Natural killer cell (primary cell): ENCODE data around the gene APCDD1L. TPM values are rescaled to one million over a fixed set of nuclear protein-coding genes. Genes with fewer than 3 reads are reported as not detected.

ENCODE experiments used
- ATAC-seq, 3 donors: fragments of 150-1000 bp in 2 of 3; fragments of 200-7000 bp in 1 of 3; cut with Tn5 transposase; 1 replicate in 1 of 3; 2 replicates in 2 of 3; pipeline ENCODE4 v1.10.0; 2021; ENCODE audit warnings: mild to moderate bottlenecking in 2 of 3, moderate library complexity in 2 of 3
- DNase-seq, 2 donors: peaks; one replicate each; pipeline versions ENCODE4 v3.0.0 to v3.0.0-alpha.2; 2013 to 2021; ENCODE audit warnings: mixed read lengths in 1 of 2
- H3K27ac ChIP-seq: one replicate; pipeline ENCODE4 v1.5.1; 2013; ENCODE audit warnings: mild to moderate bottlenecking, low read length
- H3K27me3 ChIP-seq: one replicate; pipeline ENCODE4 v1.6.1; 2013; ENCODE audit warnings: low read length; ENCODE audit not compliant: control insufficient read depth, insufficient read depth
- H3K36me3 ChIP-seq: one replicate; pipeline ENCODE4 v1.6.1; 2013; ENCODE audit warnings: low read length; ENCODE audit not compliant: control insufficient read depth, insufficient read depth
- H3K4me1 ChIP-seq: one replicate; pipeline ENCODE4 v1.6.1; 2013; ENCODE audit warnings: low read length; ENCODE audit not compliant: control insufficient read depth, insufficient read depth
- H3K4me3 ChIP-seq: one replicate; pipeline ENCODE4 v1.5.1; 2013; ENCODE audit warnings: low read length
- H3K9me3 ChIP-seq: one replicate; pipeline ENCODE4 v1.6.1; 2013; ENCODE audit warnings: low read length; ENCODE audit not compliant: control insufficient read depth, insufficient read depth
- H3K27ac Mint-ChIP-seq, 2 donors: one replicate each; pipeline ENCODE4 v1.8.0; 2022; ENCODE audit warnings: mild to moderate bottlenecking in 2 of 2, mixed read lengths in 2 of 2, moderate library complexity in 1 of 2
- H3K27me3 Mint-ChIP-seq, 2 donors: one replicate each; pipeline ENCODE4 v1.8.0; 2022; ENCODE audit warnings: low read depth in 2 of 2, mixed read lengths in 2 of 2
- H3K36me3 Mint-ChIP-seq: one replicate; pipeline ENCODE4 v1.8.0; 2022; ENCODE audit warnings: mixed read lengths
- H3K4me1 Mint-ChIP-seq, 2 donors: one replicate each; pipeline ENCODE4 v1.8.0; 2022; ENCODE audit warnings: mixed read lengths in 2 of 2
- H3K4me3 Mint-ChIP-seq: one replicate; pipeline ENCODE4 v1.8.0; 2022; ENCODE audit warnings: mild to moderate bottlenecking, moderate library complexity, mixed read lengths
- H3K9me3 Mint-ChIP-seq, 2 donors: one replicate each; pipeline ENCODE4 v1.8.0; 2022; ENCODE audit warnings: mixed read lengths in 2 of 2
- CTCF ChIP-seq: fragments of 200-600 bp; IDR thresholded peaks from one replicate; pipeline ENCODE4 v1.8.0; 2022; ENCODE audit warnings: antibody characterized with exemption
- WGBS: methylation state at CpG from one replicate; pipeline ENCODE4 v1.1.7; 2013; ENCODE audit warnings: missing lambda C conversion rate; ENCODE audit not compliant: insufficient coverage; 5-methylcytosine and 5-hydroxymethylcytosine counted together
- intact Hi-C: fragments of 100-400 bp; cut with micrococcal nuclease; formaldehyde crosslinking; loops from one replicate; pipeline ENCODE4 v1.14.2; 2022
- total RNA-seq, 4 donors: library from RNA; stranded (reverse); fragments of 120-200 nt in 1 of 4; gene quantifications; one replicate each; pipeline versions ENCODE4 v1.2.3 to v1.2.4, GENCODE V29; 2013 to 2022

Gene APCDD1L
- total RNA-seq, 3 donors from 2014 or later (not counting 1 experiment from before 2014, with no cell fraction given): not detected

- no peak overlapping the region for H3K4me3 ChIP-seq
- Mint-ChIP-seq H3K27me3 (no peaks in the 10 kb centered on the region), H3K4me3 (no peak overlapping the region), H3K27ac (no peak overlapping the region), H3K36me3 (no peaks in the 10 kb centered on the region), H3K9me3 (no peaks in the 10 kb centered on the region), H3K4me1 (peaks cover 4 to 8% of the 10 kb centered on the region in 2 donors)
- no peaks in the 10 kb centered on the region for H3K27me3 ChIP-seq
- H3K9me3 ChIP-seq: no peaks in the 10 kb centered on the region
- WGBS: 93% methylated on average over 3 of the region's 5 CpGs
- no peak for TF ChIP-seq CTCF
- no peaks in the 10 kb centered on the region for H3K36me3 ChIP-seq
- DNase-seq: no peak
- ATAC-seq: no peak
- intact Hi-C loops: no loop called here
- H3K4me1 ChIP-seq: no peaks in the 10 kb centered on the region
- H3K27ac ChIP-seq: no peak overlapping the region
Measured at GRCh38 chr20:58459058-58459750, 56.0 kb downstream of the APCDD1L start.

GRCh38 chr20:58458342-58459057, 56.7 kb downstream of the APCDD1L start:
- intact Hi-C loops: no loop called here

DNA sequence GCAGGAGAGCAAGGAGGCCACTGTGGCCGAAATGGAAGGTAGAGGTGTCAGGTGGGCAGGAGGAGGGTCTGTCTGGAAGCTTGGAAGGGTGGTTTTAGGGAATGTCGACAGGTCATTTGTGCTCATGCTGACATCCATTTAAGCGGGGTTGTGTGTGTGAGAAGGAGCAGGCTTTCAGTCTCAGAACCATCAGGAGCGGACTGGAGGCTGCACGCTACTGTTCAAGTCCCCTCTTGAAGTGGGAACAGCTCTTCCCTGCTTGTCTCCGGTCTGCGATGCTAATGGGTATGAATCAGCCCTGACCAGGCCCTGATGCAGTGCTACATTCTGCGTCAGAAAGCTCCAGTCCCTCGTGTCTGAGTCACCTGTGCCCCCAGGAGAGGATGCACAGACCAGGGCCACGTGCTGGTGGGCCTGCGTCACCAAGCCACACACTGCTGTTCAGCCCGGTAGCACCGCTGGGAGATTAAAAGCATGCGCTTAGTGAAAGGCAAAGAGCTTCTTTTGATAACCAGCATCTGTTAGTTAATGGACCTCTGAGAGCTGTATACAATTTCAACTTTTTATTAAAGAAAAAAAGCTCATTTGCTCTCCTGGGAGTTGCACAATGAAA, 58.0 kb downstream of the APCDD1L start:
- H3K27ac Mint-ChIP-seq: no peak overlapping the region
- Histone ChIP-seq H3K27me3 (no peaks in the 10 kb centered on the region), H3K4me1 (no peaks in the 10 kb centered on the region), H3K27ac (no peak overlapping the region), H3K4me3 (no peak overlapping the region), H3K9me3 (no peaks in the 10 kb centered on the region), H3K36me3 (no peaks in the 10 kb centered on the region)
- DNase-seq: no peak
- H3K9me3 Mint-ChIP-seq: no peaks in the 10 kb centered on the region
- intact Hi-C loops: no loop called here
- no peaks in the 10 kb centered on the region for H3K36me3 Mint-ChIP-seq
- H3K27me3 Mint-ChIP-seq: no peaks in the 10 kb centered on the region
- H3K4me3 Mint-ChIP-seq: no peak overlapping the region
- no peak for TF ChIP-seq CTCF
- H3K4me1 Mint-ChIP-seq: peaks cover 18 to 19% of the 10 kb centered on the region in 2 donors
- ATAC-seq: no peak
- WGBS: 97% methylated on average over 14 of the region's 14 CpGs

More at GRCh38 chr20:58458342-58459057, 56.7 kb downstream of the APCDD1L start:
- H3K9me3 ChIP-seq: no peaks in the 10 kb centered on the region
- no peaks in the 10 kb centered on the region for H3K9me3 Mint-ChIP-seq
- WGBS: 80% methylated on average over 16 of the region's 16 CpGs
- peaks cover 9 to 11% of the 10 kb centered on the region in 2 donors for H3K4me1 Mint-ChIP-seq
- no peak for DNase-seq
- H3K4me3 ChIP-seq: no peak overlapping the region
- no peak for TF ChIP-seq CTCF
- H3K36me3 ChIP-seq: no peaks in the 10 kb centered on the region
- H3K27ac Mint-ChIP-seq: no peak overlapping the region
- no peak overlapping the region for H3K4me3 Mint-ChIP-seq
- H3K27ac ChIP-seq: no peak overlapping the region
- no peaks in the 10 kb centered on the region for H3K27me3 ChIP-seq
- H3K36me3 Mint-ChIP-seq: no peaks in the 10 kb centered on the region
- H3K27me3 Mint-ChIP-seq: no peaks in the 10 kb centered on the region
- no peaks in the 10 kb centered on the region for H3K4me1 ChIP-seq
- ATAC-seq: no peak
